HG02885 (cell line): ENCODE measurements around the gene CRMP1.

Experiments used
- ATAC-seq: cut with Tn5 transposase; IDR thresholded peaks from one replicate; pipeline ENCODE4 v1.9.1; 2021; ENCODE audit warnings: mild to moderate bottlenecking; ENCODE audit not compliant: unreplicated experiment, poor library complexity

The CRMP1 gene

DNA sequence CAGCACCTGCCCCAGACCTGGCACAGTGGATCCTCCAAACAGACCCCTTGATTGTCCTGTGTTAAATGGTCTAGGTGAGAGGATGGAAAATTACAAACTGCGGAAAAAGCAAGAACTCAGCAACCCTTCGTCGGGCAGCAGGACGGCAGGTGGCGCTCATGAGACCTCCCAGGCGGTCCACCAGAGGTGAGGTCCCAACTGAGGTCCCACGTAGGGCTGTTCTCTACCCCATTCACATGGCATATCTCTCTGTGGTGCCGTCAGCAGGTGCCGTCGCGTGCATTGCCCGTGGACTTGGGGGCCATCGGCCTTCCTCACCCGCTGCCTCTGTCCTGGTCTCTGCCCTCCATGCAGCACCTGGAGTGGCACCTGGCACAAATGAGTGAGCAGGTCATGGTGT is 88.2 kb downstream of the CRMP1 start:
- no peak for ATAC-seq

DNA sequence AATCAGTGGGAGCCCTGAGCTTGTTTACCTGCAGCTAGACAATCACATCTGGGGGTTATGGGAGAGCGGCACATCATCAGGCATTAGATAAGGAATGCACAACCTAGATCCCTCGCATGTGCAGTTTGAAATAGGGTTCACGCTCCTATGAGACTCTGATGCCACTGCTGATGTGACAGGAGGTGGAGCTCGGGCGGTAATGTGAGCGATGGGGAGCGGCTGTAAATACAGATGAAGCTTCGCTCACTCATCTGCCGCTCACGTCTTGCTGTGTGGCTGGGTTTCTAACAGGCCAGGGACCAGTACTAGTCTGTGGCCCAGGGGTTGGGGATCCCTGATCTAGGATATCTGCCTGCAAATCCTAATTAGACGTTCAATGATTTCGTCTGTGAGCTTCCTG is 90.3 kb downstream of the CRMP1 start:
- ATAC-seq = no peak

DNA sequence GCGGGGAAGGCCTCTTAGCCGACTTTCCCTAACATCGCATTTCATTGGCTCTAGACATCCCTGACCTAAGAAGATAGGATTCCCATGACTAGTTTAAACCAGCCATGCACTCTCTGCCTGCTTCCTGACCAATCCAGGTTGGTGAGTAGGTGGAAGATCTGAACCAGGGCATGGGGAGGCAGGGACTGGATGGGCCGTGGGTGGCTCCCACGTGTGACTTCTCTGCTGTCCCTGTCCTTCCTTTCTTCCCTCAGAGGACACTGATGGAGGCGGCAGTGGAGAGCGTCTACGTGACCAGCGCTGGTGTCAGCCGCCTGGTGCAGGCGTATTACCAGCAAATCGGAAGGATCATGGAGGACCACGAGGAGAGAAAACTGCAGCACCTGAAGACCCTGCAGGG is 91.2 kb downstream of the CRMP1 start:
- no peak for ATAC-seq

DNA sequence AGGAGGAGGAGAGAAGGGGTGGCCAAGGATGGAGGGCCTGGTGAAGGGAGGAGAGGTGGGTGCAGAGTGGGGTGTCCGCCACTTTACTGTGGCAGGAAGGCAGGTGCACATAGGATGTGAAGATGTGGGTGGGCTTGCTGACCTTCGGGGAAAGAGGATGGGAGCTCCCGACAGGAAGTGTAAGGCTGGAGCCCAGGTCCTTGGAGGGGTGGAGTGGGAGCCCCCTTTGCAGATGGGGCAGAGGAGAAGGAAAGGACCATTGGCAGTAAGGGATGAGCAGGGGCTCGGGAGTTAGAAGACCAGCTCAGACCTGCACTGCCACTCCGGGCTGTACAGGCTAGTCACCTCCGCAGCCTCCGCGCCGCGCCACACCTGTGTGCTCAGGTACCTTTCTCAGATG is 92.4 kb downstream of the CRMP1 start:
- ATAC-seq = no peak

DNA sequence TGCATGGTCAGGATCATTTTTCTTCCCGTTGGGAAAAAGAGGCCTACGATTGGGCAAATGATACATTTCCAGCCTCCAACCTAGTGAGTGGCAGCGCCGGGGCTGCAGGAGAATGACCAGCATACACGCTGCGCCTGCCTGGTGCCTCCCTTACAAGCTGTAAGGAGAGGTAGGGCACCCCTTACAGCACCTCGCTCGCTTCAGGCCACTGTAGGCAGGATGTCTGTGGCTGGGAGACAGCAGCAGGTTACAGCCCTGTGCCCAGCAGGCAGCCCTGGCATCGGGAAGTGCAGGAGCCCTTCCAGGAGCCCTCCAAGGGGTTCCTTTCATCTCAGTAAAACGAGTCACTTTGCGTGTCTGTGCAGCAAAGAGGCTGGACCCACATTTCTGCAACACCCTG is 93.5 kb downstream of the CRMP1 start:
- no peak for ATAC-seq

DNA sequence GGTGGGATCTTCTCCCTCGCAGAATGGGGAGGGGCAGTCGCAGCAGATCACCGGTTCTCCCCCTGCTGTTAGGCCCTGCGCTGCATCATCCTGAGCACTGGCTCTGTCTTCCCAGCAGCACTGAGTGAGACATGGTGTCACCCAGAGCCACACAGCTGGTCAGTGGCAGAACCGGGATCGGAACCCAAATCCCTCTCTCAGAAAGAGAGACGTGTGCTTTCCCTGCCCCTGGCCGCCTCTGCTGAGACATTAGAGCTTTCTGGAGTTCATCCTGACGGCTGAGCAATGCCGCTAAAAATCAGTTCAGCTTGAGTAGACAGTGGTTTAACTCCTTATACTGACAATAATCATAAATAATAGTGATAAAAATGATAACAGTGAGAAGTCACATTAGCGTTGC is 93.9 kb downstream of the CRMP1 start:
- ATAC-seq = no peak

DNA sequence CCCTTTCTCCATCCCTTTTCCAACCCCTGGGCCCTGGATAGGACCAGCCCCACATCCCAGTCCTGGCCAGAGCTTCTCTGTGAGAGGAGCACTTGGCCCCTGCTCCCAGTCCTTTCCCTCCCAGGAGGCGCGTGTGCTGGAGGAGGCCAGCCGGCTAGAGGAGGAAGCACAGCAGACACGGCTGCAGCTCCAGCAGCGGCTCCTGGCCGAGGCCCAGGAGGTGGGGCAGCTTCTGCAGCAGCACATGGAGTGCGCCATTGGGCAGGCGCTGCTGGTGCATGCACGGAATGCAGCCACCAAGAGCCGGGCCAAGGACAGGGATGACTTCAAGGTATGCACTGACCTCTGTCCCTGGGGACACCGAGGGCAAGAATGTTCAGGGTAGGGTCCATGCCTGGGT is 94.4 kb downstream of the CRMP1 start:
- ATAC-seq = no peak

DNA sequence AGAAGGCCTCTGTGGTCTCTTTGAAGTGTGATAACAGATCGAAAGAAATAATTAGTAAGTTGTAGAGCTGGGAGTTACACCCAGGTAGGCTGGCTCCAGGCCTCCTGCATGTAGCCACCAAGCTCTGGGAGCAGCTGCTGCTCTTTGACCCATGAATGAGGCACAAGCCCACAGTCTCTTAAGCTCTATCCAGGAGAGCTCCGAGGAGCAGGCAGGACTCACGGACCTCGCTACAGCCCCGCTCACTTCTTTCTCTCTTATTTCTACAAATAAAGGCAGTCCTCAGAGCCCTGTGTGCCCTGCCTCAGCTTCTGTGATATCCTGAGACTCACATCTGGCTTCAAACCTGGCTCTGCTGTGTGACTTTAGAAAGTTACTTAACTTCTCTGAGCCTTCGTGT is 95.0 kb downstream of the CRMP1 start:
- ATAC-seq = no peak

DNA sequence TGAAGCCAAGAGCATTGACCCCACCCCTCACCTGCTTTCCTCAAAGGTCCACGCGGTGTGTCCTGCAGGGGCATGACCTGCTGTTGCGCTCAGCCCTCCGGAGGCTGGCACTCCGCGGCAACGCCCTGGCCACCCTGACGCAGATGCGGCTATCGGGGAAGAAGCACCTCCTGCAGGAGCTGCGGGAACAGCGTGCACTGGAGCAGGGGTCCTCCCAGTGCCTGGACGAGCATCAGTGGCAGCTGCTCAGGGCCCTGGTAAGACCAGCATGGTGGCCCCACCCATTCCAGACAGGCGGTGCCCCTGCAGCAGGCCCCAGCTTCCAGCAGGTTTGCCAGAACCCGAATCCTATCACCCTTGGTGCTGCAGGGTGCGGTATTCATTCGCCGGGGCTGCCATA is 95.9 kb downstream of the CRMP1 start:
- ATAC-seq = no peak

DNA sequence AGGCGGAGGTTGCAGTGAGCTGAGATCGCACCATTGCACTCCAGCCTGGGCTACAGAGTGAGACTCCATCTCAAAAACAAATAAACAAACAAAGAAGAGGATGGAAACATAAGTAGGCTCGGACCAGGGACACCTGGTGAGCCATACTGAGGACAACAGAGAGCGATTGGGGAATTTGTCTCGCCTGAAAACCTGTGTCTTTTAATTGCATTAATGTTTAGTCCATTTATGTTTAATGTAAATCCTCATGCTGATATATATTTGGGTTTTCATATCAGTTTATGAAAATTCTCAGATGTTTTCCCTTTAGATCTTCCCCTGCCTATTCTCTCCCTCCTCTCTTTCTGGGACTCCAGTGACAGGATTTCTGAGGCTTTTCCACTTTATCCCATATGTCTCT is 97.3 kb downstream of the CRMP1 start:
- ATAC-seq = no peak

DNA sequence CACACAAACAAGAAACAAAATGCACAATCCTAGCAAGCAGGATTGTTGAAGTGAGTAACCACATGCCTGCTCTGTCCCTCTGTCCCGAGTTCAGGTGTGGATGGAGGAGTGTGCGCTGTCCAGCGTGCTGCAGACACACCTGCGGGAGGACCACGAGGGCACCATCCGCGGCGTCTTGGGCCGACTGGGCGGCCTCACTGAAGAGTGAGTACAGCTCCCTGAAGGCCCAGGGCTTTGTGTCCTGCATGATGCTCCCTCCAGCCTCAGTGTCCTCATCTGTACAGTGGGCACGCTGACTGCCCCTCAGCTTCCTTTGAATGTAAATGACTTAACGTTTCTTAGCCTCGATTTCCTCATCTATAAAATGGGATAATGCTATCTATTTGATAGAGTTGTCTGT is 99.4 kb downstream of the CRMP1 start:
- ATAC-seq = no peak

DNA sequence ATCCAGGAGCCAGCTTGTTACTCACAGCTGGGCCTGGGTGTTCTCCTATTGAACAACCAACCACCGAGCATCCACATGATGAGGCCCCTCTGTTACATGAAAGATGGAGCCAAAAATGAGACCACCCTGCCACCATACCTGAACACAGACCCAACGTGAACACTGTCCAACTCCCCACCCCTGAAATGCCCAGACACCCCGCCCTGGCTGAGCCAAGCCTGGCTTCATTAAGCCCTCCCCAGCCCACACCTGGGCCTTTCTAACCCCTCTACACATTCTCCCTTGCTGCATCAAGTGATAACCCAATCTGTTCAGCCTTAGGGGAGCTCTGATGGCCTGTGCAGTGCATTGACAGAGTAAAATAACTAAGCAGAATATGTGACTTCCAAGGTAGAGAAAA is 101.2 kb downstream of the CRMP1 start:
- ATAC-seq = no peak

DNA sequence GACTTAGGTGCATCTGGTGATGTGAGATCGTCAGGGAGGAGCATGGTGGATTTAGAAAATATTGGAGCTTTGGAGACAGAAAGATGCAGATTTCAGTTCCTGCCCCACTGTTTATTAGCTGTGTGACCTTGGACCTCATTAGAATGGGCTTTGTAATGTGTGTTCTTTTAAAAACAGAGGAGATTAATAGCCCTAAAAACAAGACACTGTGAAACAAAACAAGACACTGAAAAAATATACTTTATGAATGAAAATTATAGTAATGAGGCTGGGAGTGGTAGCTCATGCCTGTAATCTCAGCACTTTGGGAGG is 102.4 kb downstream of the CRMP1 start:
- ATAC-seq = no peak

DNA sequence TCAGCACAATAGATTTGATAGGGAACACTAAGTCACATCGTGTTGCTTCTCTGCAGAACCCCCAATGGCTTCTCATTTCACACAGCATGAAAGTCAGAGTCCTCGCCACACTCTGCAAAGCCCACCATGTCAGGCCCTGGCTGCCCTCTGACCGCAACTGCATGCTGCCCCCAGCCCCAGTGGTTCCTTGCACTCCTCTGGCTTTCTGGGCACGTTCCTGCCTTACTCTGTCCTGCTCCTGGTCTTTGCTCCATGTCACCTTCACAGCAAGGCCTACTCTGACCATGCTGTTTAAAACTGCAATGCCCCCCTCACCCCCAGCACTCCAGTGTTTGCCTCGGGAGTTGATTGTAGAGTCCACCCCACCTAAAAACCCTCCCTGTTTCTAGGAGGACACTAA is 103.7 kb downstream of the CRMP1 start:
- no peak for ATAC-seq

DNA sequence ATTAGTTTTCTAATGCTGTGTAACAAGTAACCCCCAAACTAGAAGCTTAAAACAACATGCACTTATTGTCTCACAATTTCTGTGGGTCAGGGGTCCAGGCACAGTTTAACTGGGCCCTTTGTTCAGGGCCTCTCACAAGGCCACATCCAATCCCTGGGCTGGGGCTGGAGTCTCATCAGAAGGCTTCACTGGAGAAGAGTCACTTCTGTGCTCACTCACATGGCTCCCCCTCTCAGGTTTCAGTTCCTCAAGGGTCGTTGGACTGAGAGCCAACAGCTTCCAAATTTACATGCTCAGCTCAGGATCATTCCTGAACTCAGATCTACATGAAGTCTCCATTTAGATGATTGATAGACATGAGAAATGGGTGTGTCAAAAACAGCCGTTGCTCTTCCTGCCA is 104.7 kb downstream of the CRMP1 start:
- ATAC-seq = no peak

DNA sequence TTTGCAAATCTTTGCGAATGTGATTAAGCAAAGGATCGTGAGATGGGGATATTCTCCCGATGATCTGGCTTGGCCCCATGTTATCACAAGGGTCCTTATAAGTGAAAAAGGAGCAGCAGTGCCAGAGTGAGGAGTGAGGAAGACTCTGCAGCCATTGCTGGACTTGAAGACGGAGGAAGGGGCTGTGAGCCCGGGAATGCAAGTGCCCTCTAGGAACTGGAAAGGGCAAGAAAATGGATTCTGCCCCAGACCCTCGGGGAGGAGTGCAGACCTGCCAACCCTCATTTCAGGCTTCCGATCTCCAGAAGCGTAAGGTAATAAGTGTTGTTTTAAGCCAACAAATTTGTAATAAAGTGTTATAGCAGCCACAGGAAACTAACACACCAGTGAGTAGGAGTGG is 105.6 kb downstream of the CRMP1 start:
- ATAC-seq = no peak

DNA sequence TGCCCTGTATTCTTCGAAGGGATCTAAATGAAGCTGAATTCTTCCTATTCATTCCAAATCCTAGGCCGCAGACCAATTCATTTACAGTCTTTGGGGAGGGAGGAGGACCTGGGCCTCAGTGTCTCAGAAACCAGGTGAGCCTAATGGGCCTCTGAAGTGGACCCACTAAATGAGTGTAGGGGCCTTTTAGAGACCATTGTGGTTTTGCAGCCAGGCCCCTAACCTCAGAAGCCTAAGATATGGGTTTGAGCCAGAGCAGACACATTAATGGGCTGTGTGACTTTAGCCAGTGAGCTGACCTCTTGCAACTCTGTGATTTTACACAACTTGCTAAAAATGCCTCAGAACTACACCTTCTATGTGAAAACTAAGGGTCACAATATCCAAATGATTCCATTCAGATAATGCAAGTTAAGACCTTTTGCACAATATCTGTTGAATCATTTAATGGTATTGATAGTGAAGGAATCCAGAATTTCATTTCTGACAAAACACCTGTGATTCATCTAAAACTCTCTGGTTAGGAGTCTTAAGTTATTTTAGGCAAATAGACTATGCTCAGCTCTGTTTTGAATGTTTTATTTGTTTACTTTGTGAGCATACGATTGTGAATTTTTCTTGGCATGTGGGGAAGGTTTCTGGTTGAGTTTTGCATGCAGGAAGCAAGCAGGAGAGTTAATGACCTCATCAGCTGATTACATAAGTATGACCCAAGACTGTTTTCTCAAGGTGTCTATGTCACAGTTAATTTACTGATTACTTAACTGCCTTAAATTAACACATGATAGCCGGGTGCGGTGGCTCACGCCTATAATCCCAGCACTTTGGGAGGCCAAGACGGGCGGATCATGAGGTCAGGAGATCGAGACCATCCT is 106.8 kb downstream of the CRMP1 start:
- no peak for ATAC-seq

DNA sequence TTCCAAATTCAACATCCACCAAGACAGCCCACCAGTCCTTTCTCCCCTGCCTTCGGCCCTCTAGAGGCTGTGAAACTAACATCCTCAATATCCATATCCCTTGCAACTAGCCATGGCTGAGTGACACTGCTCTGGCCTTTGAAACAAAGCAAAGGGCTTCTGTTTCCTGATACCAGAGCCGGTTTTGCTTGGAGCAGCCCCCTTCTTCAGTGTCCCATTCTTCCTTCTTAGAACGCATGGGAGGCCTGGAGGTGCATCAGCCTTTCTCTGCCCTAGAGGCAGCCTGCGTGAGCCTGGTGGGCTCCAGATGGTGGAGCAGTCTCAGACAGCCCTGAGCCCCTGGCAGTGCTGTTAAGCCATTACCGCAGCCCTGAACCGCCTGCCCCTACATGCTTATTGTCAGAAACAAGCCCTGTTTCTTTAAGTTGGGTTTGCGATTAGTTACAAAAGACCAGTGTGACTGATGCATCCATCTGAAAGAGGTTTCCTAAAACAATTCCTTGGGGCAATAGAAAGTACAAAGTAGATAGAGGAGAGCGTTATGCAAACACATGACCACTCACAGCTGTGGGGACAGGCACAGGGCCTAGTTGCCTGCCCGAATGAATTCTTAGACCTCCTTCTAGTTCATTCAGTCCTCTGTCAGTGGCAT is 107.8 kb downstream of the CRMP1 start:
- no peak for ATAC-seq

DNA sequence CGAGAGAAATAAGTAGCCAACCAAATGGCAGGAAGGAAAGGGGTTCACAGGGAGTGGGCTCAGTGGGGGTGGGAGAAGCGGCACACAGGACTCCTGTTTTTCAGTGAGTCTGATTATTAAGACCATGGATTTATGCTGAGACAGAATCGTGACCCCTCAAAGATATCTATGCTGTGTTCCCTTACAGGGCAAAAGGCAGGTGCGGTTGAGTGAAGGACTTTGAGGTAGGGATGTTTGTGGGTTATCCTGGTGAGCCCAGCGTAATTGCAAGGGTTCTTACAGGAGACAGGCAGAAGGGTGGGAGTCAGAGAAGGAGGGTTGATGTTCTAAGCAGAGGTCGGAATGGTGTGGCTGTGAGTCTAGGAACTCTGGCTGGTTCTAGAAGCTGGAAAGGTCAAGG is 108.9 kb downstream of the CRMP1 start:
- no peak for ATAC-seq

DNA sequence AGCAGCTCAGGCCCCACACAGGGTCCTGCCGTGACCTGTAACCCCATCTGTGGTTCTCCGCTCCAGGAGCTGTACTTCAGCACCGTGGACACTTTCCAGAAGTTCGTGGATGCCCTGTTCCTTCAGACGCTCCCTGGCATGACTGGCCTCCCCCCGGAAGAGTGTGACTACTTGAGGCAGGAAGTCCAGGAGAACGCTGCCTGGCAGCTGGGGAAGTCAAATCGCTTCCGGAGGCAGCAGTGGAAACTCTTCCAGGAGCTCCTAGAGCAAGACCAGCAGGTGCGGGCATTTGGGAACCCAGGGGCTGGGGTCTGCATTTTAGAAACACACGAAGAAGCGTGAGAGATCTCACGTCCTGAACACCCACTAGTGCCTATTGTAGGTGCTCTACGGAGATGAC is 109.4 kb downstream of the CRMP1 start:
- no peak for ATAC-seq

DNA sequence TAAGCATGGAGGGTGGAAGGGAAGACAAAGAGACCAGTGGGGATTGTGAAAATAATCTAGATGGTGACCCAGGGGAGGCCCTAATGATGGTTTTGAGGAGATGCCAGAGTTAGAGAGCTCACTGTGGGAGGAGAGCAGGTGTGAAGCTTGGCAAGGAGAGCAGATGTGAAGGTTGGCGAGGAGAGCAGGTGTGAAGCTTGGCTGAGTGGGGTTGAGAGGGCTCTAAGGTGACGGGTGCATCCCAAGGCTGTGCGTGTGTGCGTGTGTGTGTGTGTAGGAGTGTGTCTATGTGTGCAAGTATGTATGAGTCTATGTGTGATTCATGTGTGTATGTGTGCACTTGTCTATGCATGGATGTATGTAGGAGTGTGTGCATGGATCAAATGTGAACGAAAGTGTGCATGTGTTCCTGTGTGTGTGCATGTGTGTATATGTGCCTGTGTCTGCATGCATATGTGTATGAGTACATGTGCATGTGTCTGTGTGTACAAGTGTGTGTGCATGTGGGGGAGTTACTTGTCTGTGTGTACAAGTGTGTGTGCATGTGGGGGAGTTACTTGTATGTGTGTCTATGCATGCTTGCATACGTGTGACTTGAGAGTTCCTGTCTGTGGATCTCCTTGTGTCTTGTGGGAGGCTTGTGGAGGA is 109.9 kb downstream of the CRMP1 start:
- ATAC-seq = no peak

DNA sequence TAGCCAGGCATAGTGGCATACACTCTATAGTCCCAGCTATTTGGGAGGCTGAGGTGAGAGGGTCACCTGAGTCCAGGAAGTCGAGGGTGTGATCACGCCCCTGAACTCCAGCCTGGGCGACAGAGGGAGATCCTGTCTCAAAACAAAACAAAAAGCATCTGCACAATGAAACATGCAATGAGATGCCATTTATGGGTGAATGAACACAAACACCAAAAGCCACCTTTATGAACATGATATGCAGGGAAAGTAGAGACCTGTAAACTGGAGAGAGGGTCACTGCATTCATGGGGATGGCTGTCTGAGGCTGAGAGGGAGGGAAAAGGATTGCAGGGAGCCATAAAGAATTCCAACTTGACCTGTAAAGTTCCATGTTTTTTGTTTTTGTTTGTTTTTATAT is 111.2 kb downstream of the CRMP1 start:
- ATAC-seq = no peak
